GM18951 (cell line): ENCODE results near the gene TGM4.

ENCODE experiments used
- POLR2A ChIP-seq: IDR thresholded peaks from 4 replicates; pipeline ENCODE4 v1.6.1; 2011; ENCODE audit warnings: mild to moderate bottlenecking; ENCODE audit not compliant: insufficient read length, insufficient read depth; ENCODE audit errors: extremely low read depth
- in situ Hi-C: fragments of 300-500 bp; cut with MboI; formaldehyde crosslinking; loops from one replicate; pipeline ENCODE4 v1.12.0; 2022; ENCODE audit warnings: low sequenced_read_pairs, mixed read lengths, inconsistent platforms; ENCODE audit not compliant: unreplicated experiment

TGM4 gene

GRCh38 chr3:44913868-44914468 lies 39.6 kb downstream of the TGM4 start:
- in situ Hi-C loops = no loop called here
- TF ChIP-seq POLR2A = no peak

GRCh38 chr3:44914936-44915335 lies 40.5 kb downstream of the TGM4 start:
- in situ Hi-C loops = no loop called here
- TF ChIP-seq POLR2A = no peak

- in situ Hi-C loops = no loop called here
- no peak for TF ChIP-seq POLR2A
Observed at GRCh38 chr3:44915702-44916438, 41.5 kb downstream of the TGM4 start.

GRCh38 chr3:44918087-44918486 lies 43.7 kb downstream of the TGM4 start:
- in situ Hi-C loops = no loop called here
- TF ChIP-seq POLR2A = no peak

GRCh38 chr3:44918581-44918980 lies 44.2 kb downstream of the TGM4 start:
- in situ Hi-C loops = no loop called here

GRCh38 chr3:44920081-44920480 lies 45.7 kb downstream of the TGM4 start:
- in situ Hi-C loops = loop anchor here (5.0 kb wide), 1 partner anchor 388 kb away; no protein-coding TSS in a partner anchor
- no peak for TF ChIP-seq POLR2A

More at GRCh38 chr3:44918581-44918980, 44.2 kb downstream of the TGM4 start:
- no peak for TF ChIP-seq POLR2A

- no peak for TF ChIP-seq POLR2A
- in situ Hi-C loops = loop anchor here (5.0 kb wide), 1 partner anchor 392 kb away; no protein-coding TSS in a partner anchor
Observed at GRCh38 chr3:44923632-44924456, 49.4 kb downstream of the TGM4 start.

- in situ Hi-C loops = loop anchor here (5.0 kb wide), 1 partner anchor 392 kb away; no protein-coding TSS in a partner anchor
- no peak for TF ChIP-seq POLR2A
Observed at GRCh38 chr3:44924457-44925084, 50.2 kb downstream of the TGM4 start.

- in situ Hi-C loops = no loop called here
- no peak for TF ChIP-seq POLR2A
Observed at GRCh38 chr3:44926172-44926571, 51.8 kb downstream of the TGM4 start.

- in situ Hi-C loops = no loop called here
Observed at GRCh38 chr3:44926921-44927320, 52.5 kb downstream of the TGM4 start.

GRCh38 chr3:44927371-44927770 lies 53.0 kb downstream of the TGM4 start:
- no peak for TF ChIP-seq POLR2A
- in situ Hi-C loops = no loop called here

More at GRCh38 chr3:44926921-44927320, 52.5 kb downstream of the TGM4 start:
- no peak for TF ChIP-seq POLR2A

GRCh38 chr3:44929782-44930181 lies 55.4 kb downstream of the TGM4 start:
- TF ChIP-seq POLR2A = no peak
- in situ Hi-C loops = no loop called here

GRCh38 chr3:44930911-44931310 lies 56.5 kb downstream of the TGM4 start:
- TF ChIP-seq POLR2A = no peak
- in situ Hi-C loops = no loop called here

GRCh38 chr3:44931791-44932190 lies 57.4 kb downstream of the TGM4 start:
- no peak for TF ChIP-seq POLR2A
- in situ Hi-C loops = no loop called here
